Skeletal muscle tissue (tissue), 4 donors: ENCODE data around the gene MIPOL1. TPM values are rescaled to one million over a fixed set of nuclear protein-coding genes. Genes with fewer than 3 reads are reported as not detected.

Experiments
- H3K27ac ChIP-seq: one replicate; pipeline ENCODE4 v1.7.0; 2013; ENCODE audit warnings: mild to moderate bottlenecking, low read depth, low read length, inconsistent platforms
- H3K27me3 ChIP-seq, 3 donors: one replicate each; pipeline ENCODE4 v1.7.0; 2013; ENCODE audit warnings: low read length in 3 of 3; ENCODE audit not compliant: control insufficient read depth in 3 of 3, insufficient read depth in 3 of 3
- H3K36me3 ChIP-seq, 3 donors: one replicate each; pipeline ENCODE4 v1.7.0; 2013; ENCODE audit warnings: low read length in 3 of 3; ENCODE audit not compliant: control insufficient read depth in 3 of 3, insufficient read depth in 3 of 3
- H3K4me1 ChIP-seq, 3 donors: one replicate each; pipeline ENCODE4 v1.7.0; 2013; ENCODE audit warnings: low read length in 3 of 3, mild to moderate bottlenecking in 3 of 3; ENCODE audit not compliant: control insufficient read depth in 3 of 3, insufficient read depth in 3 of 3
- H3K4me3 ChIP-seq, 3 donors: one replicate each; pipeline ENCODE4 v1.7.0; 2013; ENCODE audit warnings: low read length in 3 of 3
- H3K9ac ChIP-seq, 3 donors: one replicate each; pipeline ENCODE4 v1.7.0; 2013; ENCODE audit warnings: low read length in 3 of 3, mild to moderate bottlenecking in 3 of 3, moderate library complexity in 2 of 3, low read depth in 1 of 3
- H3K9me3 ChIP-seq, 3 donors: one replicate each; pipeline ENCODE4 v1.7.0; 2013; ENCODE audit warnings: low read length in 3 of 3; ENCODE audit not compliant: control insufficient read depth in 3 of 3
- total RNA-seq: library from RNA; depleted of rRNA; stranded (reverse); fragments of >200 nt; gene quantifications from one replicate; pipeline ENCODE4 v1.2.3, GENCODE V29; 2014
- donor health status: Osteomylitis.

The MIPOL1 gene
- total RNA-seq, 1 donor from 2014 or later, result 16.7 TPM

GRCh38 chr14:37591311-37591940 lies 393.7 kb downstream of the MIPOL1 start:
- Histone ChIP-seq H3K36me3 (no peaks in the 10 kb centered on the region), H3K27ac (no peak overlapping the region)

GRCh38 chr14:37591941-37592481 lies 394.3 kb downstream of the MIPOL1 start:
- H3K9me3 ChIP-seq, result no peaks in the 10 kb centered on the region
- H3K27ac ChIP-seq, result no peak overlapping the region
- no peaks in the 10 kb centered on the region for H3K36me3 ChIP-seq
- H3K4me3 ChIP-seq, result no peak overlapping the region
- peaks cover 87 to 92% (median 88%) of the 10 kb centered on the region in 3 donors for H3K27me3 ChIP-seq
- H3K4me1 ChIP-seq, result peaks cover 0 to 22% (median 19%) of the 10 kb centered on the region in 3 donors
- no peak overlapping the region for H3K9ac ChIP-seq

More at GRCh38 chr14:37591311-37591940, 393.7 kb downstream of the MIPOL1 start:
- Histone ChIP-seq H3K4me3 (no peak overlapping the region), H3K4me1 (peaks cover 0 to 22% (median 19%) of the 10 kb centered on the region in 3 donors), H3K9ac (no peak overlapping the region), H3K9me3 (no peaks in the 10 kb centered on the region), H3K27me3 (peaks cover 84 to 90% (median 87%) of the 10 kb centered on the region in 3 donors)

GRCh38 chr14:37592482-37593408 lies 395.0 kb downstream of the MIPOL1 start:
- peaks cover 0 to 22% (median 19%) of the 10 kb centered on the region in 3 donors for H3K4me1 ChIP-seq
- H3K9me3 ChIP-seq, result no peaks in the 10 kb centered on the region
- H3K27ac ChIP-seq, result no peak overlapping the region
- no peak overlapping the region for H3K9ac ChIP-seq
- H3K4me3 ChIP-seq, result no peak overlapping the region
- H3K36me3 ChIP-seq, result no peaks in the 10 kb centered on the region
- H3K27me3 ChIP-seq, result peaks cover 89 to 94% (median 91%) of the 10 kb centered on the region in 3 donors

- Histone ChIP-seq H3K9me3 (no peaks in the 10 kb centered on the region), H3K27me3 (peaks cover 90 to 94% (median 91%) of the 10 kb centered on the region in 3 donors), H3K36me3 (no peaks in the 10 kb centered on the region), H3K9ac (no peak overlapping the region), H3K27ac (no peak overlapping the region), H3K4me3 (peak overlapping the region in 1 of 3 donors; percentile 15), H3K4me1 (peaks cover 0 to 20% (median 19%) of the 10 kb centered on the region in 3 donors)
Observed at GRCh38 chr14:37593511-37594237, 395.9 kb downstream of the MIPOL1 start.

- Histone ChIP-seq H3K9me3 (no peaks in the 10 kb centered on the region), H3K27ac (no peak overlapping the region), H3K27me3 (peaks cover 90 to 94% (median 91%) of the 10 kb centered on the region in 3 donors), H3K36me3 (no peaks in the 10 kb centered on the region), H3K4me1 (peaks cover 5 to 22% (median 19%) of the 10 kb centered on the region in 3 donors), H3K4me3 (peak overlapping the region; percentile 43 to 52 (median 49)), H3K9ac (no peak overlapping the region)
Observed at GRCh38 chr14:37594238-37594970, 396.7 kb downstream of the MIPOL1 start.

- Histone ChIP-seq H3K4me1 (peaks cover 5 to 30% (median 26%) of the 10 kb centered on the region in 3 donors), H3K9ac (peak within 1 kb of the TSS in 1 of 3 donors; percentile 9), H3K27me3 (peaks cover 92 to 95% (median 94%) of the 10 kb centered on the region in 3 donors), H3K27ac (no peak within 1 kb of the TSS), H3K9me3 (no peaks in the 10 kb centered on the region), H3K36me3 (no peaks in the 10 kb centered on the region), H3K4me3 (peak within 1 kb of the TSS; percentile 43 to 52 (median 49))
Observed at GRCh38 chr14:37594971-37595808, 397.5 kb downstream of the MIPOL1 start, which contains the start of the genes FOXA1 and TTC6. TSS of gene FOXA1 (minus strand) at chr14:37595249. CDS start at chr14:37594972, 277 bp downstream. TSS of gene TTC6 (plus strand) at chr14:37595629. CDS start at chr14:37622065, 26,436 bp downstream.

GRCh38 chr14:37595809-37596621 lies 398.3 kb downstream of the MIPOL1 start:
- Histone ChIP-seq H3K4me1 (peaks cover 5 to 30% (median 26%) of the 10 kb centered on the region in 3 donors), H3K4me3 (peak overlapping the region in 1 of 3 donors; percentile 27), H3K9me3 (no peaks in the 10 kb centered on the region), H3K27me3 (peaks cover 92 to 95% (median 94%) of the 10 kb centered on the region in 3 donors), H3K27ac (no peak overlapping the region), H3K9ac (peak overlapping the region in 1 of 3 donors; percentile 9), H3K36me3 (no peaks in the 10 kb centered on the region)
